Activated gamma-delta T cell (primary cell): ENCODE measurements around the gene MPC2.

Experiments used
- DNase-seq: peaks from one replicate; lab custom pipeline; 2025; lab: John Stamatoyannopoulos, UW
- total RNA-seq, 2 donors: gene quantifications; one replicate each; lab custom pipeline; 2026; lab: John Stamatoyannopoulos, UW

Gene MPC2
- 30.4 to 36.8 reads per million in 2 donors for total RNA-seq

DNA sequence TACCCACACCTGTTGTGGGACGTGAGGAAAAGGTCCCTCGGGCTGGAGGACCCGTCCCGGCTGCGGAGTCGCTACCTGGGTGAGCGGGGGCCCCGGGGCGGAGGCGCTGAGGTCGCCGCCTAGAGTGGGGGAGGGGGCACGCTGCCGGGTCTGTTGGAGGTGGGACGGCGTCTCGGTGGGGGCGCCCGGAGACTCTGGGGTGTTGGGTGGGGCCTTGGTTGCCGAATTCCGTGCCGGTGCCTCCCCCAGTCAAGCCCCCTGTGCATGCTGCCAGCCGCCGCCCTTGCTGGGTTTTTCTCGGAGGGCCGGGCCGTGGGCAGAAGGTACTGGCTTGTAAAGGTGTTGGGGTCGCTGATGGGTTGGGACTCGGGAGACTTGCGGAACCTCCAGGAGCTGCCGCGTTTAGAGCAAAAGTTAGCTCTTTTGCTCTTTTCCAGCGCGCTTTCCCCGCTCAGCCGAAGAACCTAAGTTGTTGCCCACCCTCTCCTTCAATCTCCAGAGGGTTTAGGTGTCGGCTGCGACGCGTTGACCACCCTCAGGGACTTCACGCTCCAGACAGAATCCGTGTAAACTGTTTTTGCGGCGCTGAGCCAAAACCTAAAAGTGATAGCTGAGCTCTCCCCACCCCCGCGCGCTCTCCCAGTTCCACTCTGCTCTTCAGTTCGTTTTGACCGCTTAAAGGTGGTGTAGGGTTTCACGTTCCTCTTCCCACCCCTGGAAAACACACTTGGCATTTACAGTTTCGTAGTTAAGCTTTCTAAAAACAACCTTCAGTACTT lies at the start of gene MPC2:
Gene MPC2, minus strand, starts transcription at position 143 of the 779 bp plus-strand sequence. CDS start 1,231 bp downstream, outside the sequence.
- peak; percentile 56 for DNase-seq

DNA sequence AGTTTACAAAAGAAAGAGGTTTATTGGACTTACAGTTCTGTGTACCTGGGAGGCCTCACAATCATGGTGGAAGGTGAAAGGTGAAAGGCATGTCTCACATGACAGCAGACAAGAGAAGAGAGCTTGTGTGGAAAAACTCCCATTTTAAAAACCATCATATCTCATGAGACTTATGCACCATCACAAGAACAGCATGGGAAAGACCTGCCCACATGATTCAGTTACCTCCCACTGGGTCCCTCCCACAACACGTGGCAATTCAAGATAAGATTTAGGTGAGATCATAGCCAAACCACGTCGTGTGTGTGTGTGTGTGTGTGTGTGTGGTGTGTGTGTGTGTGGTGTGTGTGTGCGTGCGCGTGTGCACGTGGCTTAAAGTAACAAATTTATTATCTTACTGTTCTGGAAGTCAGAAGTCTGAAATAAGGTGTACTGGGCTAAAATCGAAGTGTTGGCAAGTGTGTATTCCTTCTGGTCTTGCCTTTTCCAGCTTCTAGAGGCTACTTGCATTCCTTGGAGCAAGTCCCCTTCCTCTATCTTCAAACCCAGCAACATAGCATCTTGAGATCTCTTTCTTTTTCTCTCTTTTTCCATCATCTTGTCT lies 48.1 kb upstream of the MPC2 start:
- DNase-seq: no peak

DNA sequence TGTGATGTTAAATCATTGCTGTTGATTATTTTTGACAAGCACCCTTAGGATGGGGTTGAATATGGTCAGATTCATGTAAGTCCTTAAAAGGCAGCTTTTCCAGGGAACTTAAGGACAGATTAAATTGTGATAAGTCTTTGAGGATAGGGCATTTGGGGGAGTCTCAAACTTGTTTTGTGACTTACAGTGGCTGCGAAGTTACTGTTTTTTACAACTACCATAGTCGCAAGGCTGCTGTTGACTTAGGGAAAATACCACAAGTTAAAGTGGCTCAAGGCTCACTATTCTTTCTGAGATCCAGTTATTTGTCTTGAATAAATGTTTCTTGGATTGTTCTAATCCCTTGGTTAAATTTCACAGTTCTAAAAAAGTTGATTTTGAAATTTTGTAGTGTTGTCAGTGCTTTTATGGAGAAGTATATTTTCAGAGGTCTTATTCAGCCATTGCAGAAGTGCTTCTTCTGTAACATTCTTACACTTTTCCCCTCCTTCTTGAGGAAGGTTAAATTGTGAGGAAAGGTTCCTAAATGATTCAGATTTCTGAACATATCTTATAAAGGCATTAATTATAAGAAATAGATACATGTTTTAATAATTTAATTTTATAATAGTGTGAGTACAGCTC lies 47.0 kb upstream of the MPC2 start:
- DNase-seq: no peak

DNA sequence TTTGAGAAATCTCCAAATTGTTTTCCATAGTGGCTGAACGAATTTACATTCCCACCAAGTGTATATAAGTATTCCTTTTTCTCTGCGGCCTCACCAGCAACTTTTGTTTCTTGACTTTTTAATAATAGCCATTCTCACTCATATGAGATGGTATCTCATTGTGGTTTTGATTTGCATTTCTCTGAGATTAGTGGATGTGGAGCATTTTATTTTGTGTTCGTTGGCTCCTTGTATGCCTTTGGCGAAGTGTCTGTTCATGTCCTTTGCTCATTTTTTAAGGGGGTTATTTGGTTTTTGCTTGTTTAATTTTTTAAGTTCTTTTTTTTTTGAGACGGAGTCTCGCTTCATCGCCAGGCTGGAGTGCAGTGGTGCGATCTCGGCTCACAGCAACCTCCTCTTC lies 45.1 kb upstream of the MPC2 start:
- no peak for DNase-seq

DNA sequence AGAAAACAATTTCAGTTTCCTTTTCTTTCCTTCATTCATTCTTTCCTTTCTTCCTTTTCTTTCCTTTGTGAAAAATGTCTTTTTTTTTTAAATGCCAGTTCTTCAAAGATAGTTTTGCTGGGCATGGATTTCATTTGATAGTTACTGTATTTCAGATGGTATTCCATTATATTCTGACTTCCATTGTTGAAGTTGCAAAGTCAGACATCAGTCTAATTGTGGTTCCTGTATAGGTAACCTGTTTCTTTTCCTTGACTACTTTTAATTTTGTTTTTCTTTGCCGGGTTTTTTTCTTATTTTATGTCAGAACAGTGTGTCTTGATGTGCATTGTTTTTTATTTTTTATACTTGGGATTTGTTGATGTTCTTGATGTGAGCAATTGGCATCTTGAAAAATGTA lies 40.4 kb upstream of the MPC2 start:
- no peak for DNase-seq

DNA sequence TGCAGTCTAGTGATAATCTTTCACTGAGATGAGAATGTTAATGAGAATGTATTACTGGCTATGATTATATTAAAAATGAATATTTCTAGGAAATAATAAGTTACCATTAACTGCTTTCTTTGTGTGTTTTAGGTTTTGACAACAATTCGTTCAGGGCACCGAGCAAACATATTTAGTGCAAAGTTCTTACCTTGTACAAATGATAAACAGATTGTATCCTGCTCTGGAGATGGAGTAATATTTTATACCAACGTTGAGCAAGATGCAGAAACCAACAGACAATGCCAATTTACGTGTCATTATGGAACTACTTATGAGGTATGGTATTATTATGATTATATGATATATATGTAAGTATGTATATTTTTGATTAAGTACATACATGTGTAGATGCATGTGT lies 37.8 kb upstream of the MPC2 start:
- DNase-seq: no peak

DNA sequence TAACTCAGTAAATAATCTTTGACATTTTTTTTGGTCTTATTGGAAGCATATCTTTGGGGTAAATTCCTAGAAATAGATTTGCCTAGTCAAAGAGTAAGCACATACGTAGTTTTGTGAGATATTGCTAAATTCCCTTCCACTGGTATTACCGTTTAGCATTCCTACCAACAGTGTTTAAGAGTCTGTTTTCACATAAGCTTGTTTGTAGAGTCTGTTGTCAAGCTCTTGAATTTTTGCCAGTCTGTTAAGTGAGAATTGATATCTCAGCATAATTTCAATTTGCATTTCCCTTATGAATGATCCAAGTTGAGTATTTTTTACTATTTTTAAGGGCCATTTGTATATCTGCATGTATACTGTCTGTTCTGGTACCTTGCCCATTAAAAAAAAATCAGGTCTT lies 37.0 kb upstream of the MPC2 start:
- DNase-seq: no peak

DNA sequence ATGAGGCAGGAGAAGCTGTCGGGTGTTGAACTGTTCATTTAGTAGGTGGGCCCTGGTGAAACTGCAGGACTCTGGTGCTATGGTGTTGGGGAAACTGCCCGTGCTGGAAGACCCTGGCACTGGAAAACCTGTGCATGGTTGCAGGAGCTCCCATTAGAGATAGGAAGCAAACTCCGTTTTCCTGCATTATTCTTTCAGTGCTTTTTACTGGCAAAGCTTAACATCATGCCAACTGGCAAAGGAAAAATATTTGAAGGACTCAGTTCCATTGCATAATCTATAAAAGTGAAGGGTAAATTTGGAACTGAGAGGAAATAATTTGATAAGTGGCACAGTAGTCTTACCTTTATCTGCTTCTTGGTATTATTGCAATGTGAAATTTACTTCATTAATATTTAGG lies 31.7 kb upstream of the MPC2 start:
- DNase-seq: no peak

DNA sequence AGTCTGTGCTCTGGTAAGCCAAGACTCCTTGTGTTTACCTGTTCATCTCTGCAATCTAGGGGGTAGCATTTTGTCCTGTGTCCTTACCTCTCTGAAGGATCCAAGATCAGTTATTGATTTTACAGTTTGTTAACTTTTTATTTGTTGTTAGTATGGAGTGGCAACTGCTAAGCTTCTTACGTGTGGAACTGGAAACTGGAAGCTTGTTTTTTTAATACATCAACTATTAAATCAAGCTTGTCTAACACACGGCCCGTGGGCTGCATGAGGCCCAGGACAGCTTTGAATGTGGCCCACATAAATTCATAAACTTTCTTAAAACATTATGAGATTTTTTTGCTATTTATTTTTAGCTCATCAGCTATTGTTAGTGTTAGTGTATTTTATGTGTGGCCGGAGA lies 29.2 kb upstream of the MPC2 start:
- DNase-seq: no peak

DNA sequence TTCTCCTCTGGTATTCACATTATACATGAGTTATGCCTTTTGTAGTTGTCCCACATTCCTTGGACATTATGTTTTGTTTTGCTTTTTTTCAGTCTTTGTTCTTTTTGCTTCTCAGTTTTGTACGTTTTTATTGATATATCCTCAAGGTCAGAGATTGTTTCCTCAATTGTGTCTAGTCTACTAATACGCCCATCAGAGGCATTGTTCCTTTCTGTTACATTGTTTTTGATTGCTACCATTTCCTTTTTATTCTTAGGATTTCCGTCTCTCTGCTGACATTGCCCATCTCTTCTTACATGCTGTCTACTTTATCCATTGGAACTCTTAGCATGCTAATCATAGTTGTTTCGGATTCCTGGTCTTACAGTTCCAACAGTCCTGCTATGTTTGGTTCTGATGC lies 27.8 kb upstream of the MPC2 start:
- no peak for DNase-seq

DNA sequence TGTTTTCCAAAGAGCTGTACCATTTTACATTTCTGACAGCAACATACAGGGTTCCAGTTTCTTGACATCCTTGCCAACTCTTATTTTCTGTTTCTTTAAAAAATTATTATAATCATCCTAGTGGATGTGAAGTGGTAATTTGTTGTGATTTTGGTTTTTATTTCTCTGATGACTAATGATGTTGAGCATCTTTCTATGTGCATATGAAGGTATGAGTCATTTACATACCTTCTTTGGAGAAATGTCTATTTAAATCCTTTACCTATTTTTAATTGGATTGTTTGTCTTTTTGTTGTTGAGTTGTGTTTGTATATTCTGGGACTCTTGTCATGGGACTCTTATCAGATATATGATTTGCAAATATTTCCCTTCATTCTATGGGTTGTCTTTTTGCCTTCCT lies 20.8 kb upstream of the MPC2 start:
- DNase-seq: no peak

DNA sequence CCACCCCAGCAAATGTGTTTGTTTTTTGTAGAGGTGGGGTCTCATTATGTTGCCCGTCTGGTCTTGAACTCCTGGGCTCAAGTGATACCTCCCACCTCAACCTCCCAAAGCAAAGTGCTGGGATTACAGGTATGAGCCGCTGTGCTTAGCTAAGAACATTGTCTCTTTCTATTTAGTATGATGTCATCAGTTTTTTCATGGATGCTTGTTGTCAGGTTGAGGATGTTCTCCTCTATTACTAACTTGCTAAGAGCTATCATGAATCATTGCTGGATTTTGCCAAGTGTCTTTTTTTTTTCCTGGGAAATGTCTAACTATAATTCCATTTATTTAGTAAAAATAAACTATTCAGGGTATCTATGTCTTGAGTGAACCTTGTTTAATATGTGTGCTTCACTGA lies 19.0 kb upstream of the MPC2 start:
- no peak for DNase-seq

DNA sequence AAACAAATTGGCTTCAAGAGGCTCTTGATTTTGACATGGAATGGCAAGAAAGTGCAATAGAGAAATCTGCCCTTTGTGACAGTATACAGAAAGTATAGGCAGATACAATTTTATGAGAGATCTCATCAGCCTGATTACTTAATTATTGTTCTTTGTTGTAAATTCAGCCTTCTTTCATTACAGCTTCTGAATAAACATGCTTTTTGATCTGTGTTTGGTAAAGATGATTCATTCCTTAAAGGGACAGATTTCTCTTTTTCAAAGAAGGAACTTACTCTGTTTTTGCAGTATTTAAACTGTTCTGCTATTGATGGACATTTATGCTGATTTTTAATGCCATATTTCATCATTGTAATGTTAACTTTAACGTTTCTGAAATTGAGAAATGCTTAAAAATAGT lies 13.7 kb upstream of the MPC2 start:
- DNase-seq: no peak

DNA sequence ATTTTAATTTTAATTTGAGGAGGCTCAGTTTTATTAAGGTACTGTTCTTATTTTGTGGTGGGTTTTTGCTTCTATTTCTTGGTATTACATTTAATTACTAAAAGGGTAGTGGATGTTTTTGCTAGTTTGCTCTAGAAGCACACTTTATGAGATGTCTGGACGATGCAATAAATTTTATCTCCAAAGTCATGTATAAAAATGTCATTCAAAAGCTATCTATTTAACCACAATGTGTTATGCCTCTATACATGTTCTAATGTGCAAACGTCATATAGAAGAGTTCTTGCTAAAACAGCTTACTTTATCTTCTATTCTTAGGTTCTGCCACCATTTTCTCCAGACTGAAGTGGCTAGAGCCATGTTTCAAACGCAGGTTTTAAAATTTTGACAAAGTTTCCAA lies 12.9 kb upstream of the MPC2 start:
- DNase-seq: no peak

DNA sequence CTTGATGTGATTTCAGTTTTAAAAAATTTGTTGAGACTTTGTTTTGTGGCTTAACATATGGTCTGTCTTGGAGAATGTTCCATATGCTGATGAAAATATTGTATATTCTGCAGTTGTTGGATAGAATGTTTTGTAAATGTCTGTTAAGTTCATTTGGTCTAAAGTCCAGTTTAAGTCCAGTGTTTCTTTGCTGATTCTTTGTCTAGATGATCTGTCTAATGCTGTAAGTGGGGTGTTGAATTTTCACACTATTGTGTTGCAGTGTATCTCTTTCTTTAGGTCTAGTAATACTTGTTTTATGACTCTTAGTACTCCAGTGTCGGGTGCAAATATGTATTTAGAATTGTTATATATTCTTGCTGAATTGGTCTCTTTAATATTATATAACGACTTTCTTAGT lies 10.9 kb upstream of the MPC2 start:
- no peak for DNase-seq

DNA sequence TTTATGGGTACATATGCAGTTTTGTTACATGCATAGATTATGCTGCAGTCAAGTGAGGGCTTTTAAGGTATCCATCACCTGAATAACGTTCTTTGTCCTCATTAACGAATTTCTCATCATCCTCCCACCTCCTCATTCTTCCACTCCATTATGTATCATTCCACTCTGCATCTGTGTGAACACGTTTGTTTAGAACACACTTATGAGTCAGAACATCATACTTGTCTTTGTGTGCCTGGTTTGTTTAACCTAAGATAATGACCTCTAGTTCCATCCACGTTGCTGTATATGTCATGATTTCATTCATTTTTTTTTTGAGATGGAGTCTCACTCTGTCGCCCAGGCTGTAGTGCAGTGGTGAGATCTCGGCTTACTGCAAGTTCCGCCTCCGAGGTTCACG lies 6.7 kb upstream of the MPC2 start:
- DNase-seq: no peak

DNA sequence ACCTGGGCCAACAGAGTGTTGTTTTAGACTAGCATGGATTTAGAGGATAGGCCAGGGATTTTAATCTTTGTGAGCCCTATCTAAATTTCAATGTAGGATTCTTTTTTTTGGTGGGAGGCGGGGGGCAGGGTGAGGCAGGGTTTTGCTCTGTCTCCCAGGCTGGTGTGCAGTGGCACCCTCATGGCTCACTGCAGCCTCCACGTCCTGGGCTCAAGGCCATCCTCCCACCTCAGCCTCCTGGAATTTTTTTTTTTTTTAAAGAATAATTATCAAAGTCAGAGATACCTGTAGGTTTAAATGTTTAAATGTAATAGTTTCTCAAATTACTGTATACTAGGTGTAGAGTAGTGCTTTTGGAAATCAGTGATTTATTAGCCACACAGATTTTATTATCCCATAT lies 3.4 kb upstream of the MPC2 start:
- no peak for DNase-seq

DNA sequence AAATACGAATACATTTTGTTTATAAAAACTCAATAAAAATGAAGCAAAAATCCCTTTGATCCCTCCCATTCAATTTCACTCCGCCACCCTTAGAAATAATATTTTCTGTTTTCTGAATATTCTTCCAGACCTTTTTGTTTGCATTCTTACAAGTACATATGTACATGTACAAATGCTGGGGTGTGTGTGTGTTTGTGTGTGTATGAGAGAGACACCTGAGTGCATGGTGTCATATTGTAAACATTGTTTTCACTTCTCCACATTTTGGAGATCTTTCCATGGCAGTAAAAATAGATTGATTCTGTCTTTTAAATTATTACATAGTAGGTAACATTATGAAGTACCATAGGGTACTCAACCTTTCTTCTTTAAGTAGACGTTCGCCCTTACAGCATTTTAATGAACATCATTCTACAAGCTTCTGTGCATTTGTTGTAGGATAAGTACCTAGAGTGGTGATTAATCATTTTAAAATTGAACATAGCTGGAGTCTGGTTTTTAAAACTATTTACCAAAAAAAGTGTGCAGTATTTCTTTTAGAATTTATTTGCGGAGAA lies 1.3 kb upstream of the MPC2 start:
- no peak for DNase-seq

DNA sequence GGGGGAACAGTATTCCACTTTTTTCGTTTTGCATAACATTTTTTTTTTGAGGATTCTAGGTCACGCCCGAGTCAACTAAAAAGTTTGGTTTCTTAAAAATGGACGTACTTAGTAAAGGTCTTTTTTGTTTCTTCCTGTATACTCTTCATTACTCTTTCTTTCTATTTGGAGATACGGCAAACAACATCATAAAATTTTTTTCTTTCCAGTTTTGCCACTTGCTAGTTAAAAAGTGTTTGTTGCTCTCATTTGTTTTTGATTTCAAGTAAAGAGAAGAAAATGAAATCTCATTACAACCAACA lies 788 bp upstream of the MPC2 start:
- no peak for DNase-seq

DNA sequence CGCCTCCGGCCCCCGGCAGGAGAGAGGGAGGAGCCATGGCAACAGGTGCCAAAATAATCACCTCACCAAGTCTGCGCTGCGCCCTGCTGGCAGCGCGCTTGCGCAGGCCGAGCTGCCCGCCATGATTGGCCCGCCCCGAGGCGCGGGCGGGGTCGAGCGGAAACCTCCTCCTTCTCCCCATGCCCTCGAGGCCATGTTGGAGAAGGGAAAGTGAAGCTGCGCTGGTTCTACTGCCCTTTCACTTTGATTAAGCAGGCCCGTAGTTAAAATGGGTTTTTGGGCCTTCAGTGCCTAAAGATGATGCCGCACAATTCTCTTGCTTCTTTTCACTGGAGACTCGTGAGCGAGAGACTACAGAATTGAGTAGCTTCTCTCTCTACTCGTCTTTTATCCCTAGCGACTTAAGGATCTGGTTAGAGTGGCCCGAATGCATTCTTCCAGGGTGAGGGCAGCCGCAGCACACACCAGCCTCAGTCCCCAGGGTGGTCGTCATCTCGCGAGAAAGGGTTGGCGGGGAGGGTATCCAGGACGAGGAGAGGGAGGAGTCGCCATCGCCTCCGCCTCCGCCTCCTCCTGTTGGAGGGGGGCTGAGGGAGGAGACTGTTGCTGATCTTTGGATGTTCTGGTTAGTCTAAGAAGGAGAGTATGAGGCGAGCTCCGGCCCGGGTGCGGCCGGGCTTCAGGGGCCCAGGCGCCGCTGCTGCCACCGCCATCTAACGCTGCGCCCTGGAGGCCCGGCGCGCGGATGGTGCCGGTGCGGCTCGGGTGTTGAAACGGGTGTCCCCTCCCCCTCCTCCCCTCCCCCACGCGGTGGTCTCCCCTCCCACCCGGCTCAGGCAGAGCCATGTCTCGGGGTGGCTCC lies 573 bp downstream of the MPC2 start, which contains the start of gene DCAF6:
Gene DCAF6, plus strand, starts transcription at position 616 of the 862 bp plus-strand sequence. Its CDS starts 229 bp downstream, at position 845.
- peak; percentile 95 for DNase-seq

DNA sequence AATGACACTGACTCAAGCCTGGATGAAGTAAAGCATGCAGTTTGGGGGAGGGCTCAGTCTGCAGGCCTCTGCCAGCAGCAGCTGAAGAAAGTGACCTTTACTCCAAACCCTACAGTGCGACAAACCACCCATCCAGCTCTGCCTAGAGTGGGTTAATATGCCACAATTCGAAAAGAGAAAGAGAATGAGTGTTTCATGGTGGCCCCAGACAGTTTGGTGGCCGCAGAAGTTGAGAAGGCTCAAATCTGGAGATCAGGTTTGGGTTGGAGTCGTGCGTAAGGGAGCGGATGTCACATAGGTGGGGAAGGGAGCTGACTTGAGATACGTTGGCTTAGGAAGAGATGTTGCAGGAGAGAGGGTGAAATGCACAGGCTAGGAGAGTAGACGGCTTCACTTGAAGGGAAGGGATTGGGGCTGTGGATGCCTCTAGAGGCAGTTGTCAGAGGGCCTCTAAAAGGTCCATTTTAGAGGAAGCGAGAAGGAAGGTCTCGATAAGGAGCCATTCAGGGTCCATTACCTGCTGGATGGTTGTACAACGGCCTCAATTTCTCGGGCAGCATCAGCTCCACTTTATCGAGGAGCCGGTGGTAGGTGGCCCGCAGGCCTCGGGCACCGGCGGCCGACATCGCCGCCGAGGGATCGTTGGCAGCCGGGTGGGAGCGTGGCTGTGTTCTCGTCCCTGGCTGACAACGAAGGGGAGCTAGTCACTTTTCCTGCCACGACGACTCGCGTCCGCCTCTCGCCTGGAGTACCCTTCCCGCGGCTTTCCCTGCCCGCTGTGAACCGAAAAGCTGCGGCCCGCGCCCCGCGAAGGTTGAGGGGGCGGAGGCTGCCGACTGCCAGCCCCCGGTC lies 1.4 kb downstream of the MPC2 start:
- DNase-seq: no peak
